ENCODE results near the gene PINLYP.
"Not testable (repeated sequence)": the region's sequence is repeated elsewhere in the genome, so short reads cannot be mapped to it uniquely, and the experiment has no call there.

The PINLYP gene

GRCh38 chr19:43600326-43600725 is 24.7 kb downstream of the PINLYP start:
- DNase-seq; H3K4me3 ChIP-seq (ENCODE audit: control insufficient read depth in 1 of 7, extremely low read depth in 1 of 7, insufficient read depth in 4 of 7, low read depth in 2 of 7, low read length in 6 of 7); H3K9me3 ChIP-seq (ENCODE audit: control extremely low read depth in 1 of 5, control insufficient read depth in 4 of 5, insufficient read depth in 2 of 5, low read depth in 1 of 5, low read length in 4 of 5); H3K27me3 ChIP-seq (replicated peaks in 2 of 5; ENCODE audit: control insufficient read depth in 4 of 5, insufficient read depth in 5 of 5, low read length in 4 of 5); POLR2A ChIA-PET: not testable (repeated sequence)
- CTCF ChIA-PET: interaction anchor here (0.6 to 14.7 kb wide), 7 partner anchors 26 to 188 kb away, joined by 3 to 247 read pairs (median 3); no protein-coding TSS in a partner anchor
- H3K36me3 ChIP-seq (ENCODE audit: control insufficient read depth in 4 of 4, insufficient read depth in 4 of 4, low read length in 3 of 4): peaks cover 2 to 49% (median 30%) of the 10 kb centered on the region in 4 experiments
- H3K27ac ChIP-seq (ENCODE audit: insufficient read depth in 1 of 2, low read depth in 1 of 2, low read length in 2 of 2, poor library complexity in 1 of 2, severe bottlenecking in 2 of 2): peak overlapping the region in 1 of 2 experiments; percentile 0
- WGBS (ENCODE audit: insufficient coverage): 97% methylated on average over 3 of the region's 5 CpGs
- peaks cover 23 to 31% (median 27%) of the 10 kb centered on the region in 4 experiments for H3K4me1 ChIP-seq (ENCODE audit: control extremely low read depth in 1 of 4, control insufficient read depth in 4 of 4, insufficient read depth in 4 of 4, low read length in 3 of 4)

- no peak overlapping the region for H3K4me3 ChIP-seq (ENCODE audit: control insufficient read depth in 1 of 7, extremely low read depth in 1 of 7, insufficient read depth in 4 of 7, low read depth in 2 of 7, low read length in 6 of 7)
- H3K9me3 ChIP-seq (ENCODE audit: control extremely low read depth in 1 of 5, control insufficient read depth in 4 of 5, insufficient read depth in 2 of 5, low read depth in 1 of 5, low read length in 4 of 5): no peaks in the 10 kb centered on the region
- no peak for DNase-seq
- 92% methylated on average over 2 of the region's 7 CpGs for WGBS (ENCODE audit: insufficient coverage)
- H3K4me1 ChIP-seq (ENCODE audit: control extremely low read depth in 1 of 4, control insufficient read depth in 4 of 4, insufficient read depth in 4 of 4, low read length in 3 of 4): peaks cover 3 to 15% (median 11%) of the 10 kb centered on the region in 4 experiments
- no peak overlapping the region for H3K27ac ChIP-seq (ENCODE audit: insufficient read depth in 1 of 2, low read depth in 1 of 2, low read length in 2 of 2, poor library complexity in 1 of 2, severe bottlenecking in 2 of 2)
- H3K36me3 ChIP-seq (ENCODE audit: control insufficient read depth in 4 of 4, insufficient read depth in 4 of 4, low read length in 3 of 4): peaks cover 3 to 44% (median 20%) of the 10 kb centered on the region in 4 experiments
- H3K27me3 ChIP-seq (replicated peaks in 2 of 5; ENCODE audit: control insufficient read depth in 4 of 5, insufficient read depth in 5 of 5, low read length in 4 of 5): no peaks in the 10 kb centered on the region
- ChIA-PET POLR2A (no interaction called here), CTCF (interaction anchor here (0.8 to 3.0 kb wide), 5 partner anchors 8 to 46 kb away, joined by 3 to 10 read pairs (median 3); no protein-coding TSS in a partner anchor)
Measured at GRCh38 chr19:43605875-43606568, 30.4 kb downstream of the PINLYP start.

- Histone ChIP-seq H3K4me1 (ENCODE audit: control extremely low read depth in 1 of 4, control insufficient read depth in 4 of 4, insufficient read depth in 4 of 4, low read length in 3 of 4) (peaks cover 3 to 15% (median 11%) of the 10 kb centered on the region in 4 experiments), H3K27ac (ENCODE audit: insufficient read depth in 1 of 2, low read depth in 1 of 2, low read length in 2 of 2, poor library complexity in 1 of 2, severe bottlenecking in 2 of 2) (peak overlapping the region in 1 of 2 experiments; percentile 49), H3K9me3 (ENCODE audit: control extremely low read depth in 1 of 5, control insufficient read depth in 4 of 5, insufficient read depth in 2 of 5, low read depth in 1 of 5, low read length in 4 of 5) (no peaks in the 10 kb centered on the region), H3K27me3 (replicated peaks in 2 of 5; ENCODE audit: control insufficient read depth in 4 of 5, insufficient read depth in 5 of 5, low read length in 4 of 5) (no peaks in the 10 kb centered on the region), H3K4me3 (ENCODE audit: control insufficient read depth in 1 of 7, extremely low read depth in 1 of 7, insufficient read depth in 4 of 7, low read depth in 2 of 7, low read length in 6 of 7) (peak overlapping the region in 1 of 7 experiments; percentile 67), H3K36me3 (ENCODE audit: control insufficient read depth in 4 of 4, insufficient read depth in 4 of 4, low read length in 3 of 4) (peaks cover 3 to 42% (median 20%) of the 10 kb centered on the region in 4 experiments)
- WGBS (ENCODE audit: insufficient coverage): 98% methylated on average over 6 of the region's 7 CpGs
- no peak for DNase-seq
- POLR2A ChIA-PET: no interaction called here
- CTCF ChIA-PET: interaction anchor here (0.8 to 3.0 kb wide), 2 partner anchors 9 kb away, joined by 3 to 10 read pairs; no protein-coding TSS in a partner anchor
Measured at GRCh38 chr19:43606569-43607229, 31.1 kb downstream of the PINLYP start.

- Histone ChIP-seq H3K4me1 (ENCODE audit: control extremely low read depth in 1 of 4, control insufficient read depth in 4 of 4, insufficient read depth in 4 of 4, low read length in 3 of 4) (peaks cover 3 to 15% (median 11%) of the 10 kb centered on the region in 4 experiments), H3K36me3 (ENCODE audit: control insufficient read depth in 4 of 4, insufficient read depth in 4 of 4, low read length in 3 of 4) (peaks cover 7 to 46% (median 25%) of the 10 kb centered on the region in 4 experiments), H3K4me3 (ENCODE audit: control insufficient read depth in 1 of 7, extremely low read depth in 1 of 7, insufficient read depth in 4 of 7, low read depth in 2 of 7, low read length in 6 of 7) (peak overlapping the region in 4 of 7 experiments; percentile 3 to 67 (median 38)), H3K27me3 (replicated peaks in 2 of 5; ENCODE audit: control insufficient read depth in 4 of 5, insufficient read depth in 5 of 5, low read length in 4 of 5) (no peaks in the 10 kb centered on the region), H3K9me3 (ENCODE audit: control extremely low read depth in 1 of 5, control insufficient read depth in 4 of 5, insufficient read depth in 2 of 5, low read depth in 1 of 5, low read length in 4 of 5) (no peaks in the 10 kb centered on the region), H3K27ac (ENCODE audit: insufficient read depth in 1 of 2, low read depth in 1 of 2, low read length in 2 of 2, poor library complexity in 1 of 2, severe bottlenecking in 2 of 2) (peak overlapping the region; percentile 40 to 54)
- POLR2A ChIA-PET: interaction anchor here (0.6 kb wide), 1 partner anchor 70 kb away, joined by 5 read pairs; no protein-coding TSS in a partner anchor
- WGBS (ENCODE audit: insufficient coverage): 16% methylated on average over 12 of the region's 28 CpGs
- DNase-seq: no peak
- CTCF ChIA-PET: no interaction called here
Measured at GRCh38 chr19:43607238-43608205, 31.9 kb downstream of the PINLYP start.

- WGBS (ENCODE audit: insufficient coverage): 95% methylated on average over 6 of the region's 7 CpGs
- H3K4me3 ChIP-seq (ENCODE audit: control insufficient read depth in 1 of 7, extremely low read depth in 1 of 7, insufficient read depth in 4 of 7, low read depth in 2 of 7, low read length in 6 of 7): no peak overlapping the region
- H3K4me1 ChIP-seq (ENCODE audit: control extremely low read depth in 1 of 4, control insufficient read depth in 4 of 4, insufficient read depth in 4 of 4, low read length in 3 of 4): peaks cover 3 to 15% (median 11%) of the 10 kb centered on the region in 4 experiments
- DNase-seq: no peak
- H3K9me3 ChIP-seq (ENCODE audit: control extremely low read depth in 1 of 5, control insufficient read depth in 4 of 5, insufficient read depth in 2 of 5, low read depth in 1 of 5, low read length in 4 of 5): no peaks in the 10 kb centered on the region
- H3K27me3 ChIP-seq (replicated peaks in 2 of 5; ENCODE audit: control insufficient read depth in 4 of 5, insufficient read depth in 5 of 5, low read length in 4 of 5): no peaks in the 10 kb centered on the region
- H3K27ac ChIP-seq (ENCODE audit: insufficient read depth in 1 of 2, low read depth in 1 of 2, low read length in 2 of 2, poor library complexity in 1 of 2, severe bottlenecking in 2 of 2): no peak overlapping the region
- ChIA-PET POLR2A (no interaction called here), CTCF (no interaction called here)
- peaks cover 7 to 52% (median 35%) of the 10 kb centered on the region in 4 experiments for H3K36me3 ChIP-seq (ENCODE audit: control insufficient read depth in 4 of 4, insufficient read depth in 4 of 4, low read length in 3 of 4)
Measured at GRCh38 chr19:43609872-43610271, 34.3 kb downstream of the PINLYP start.

- H3K4me1 ChIP-seq (ENCODE audit: control extremely low read depth in 1 of 4, control insufficient read depth in 4 of 4, insufficient read depth in 4 of 4, low read length in 3 of 4): peaks cover 3 to 15% (median 11%) of the 10 kb centered on the region in 4 experiments
- no peak overlapping the region for H3K4me3 ChIP-seq (ENCODE audit: control insufficient read depth in 1 of 7, extremely low read depth in 1 of 7, insufficient read depth in 4 of 7, low read depth in 2 of 7, low read length in 6 of 7)
- no peaks in the 10 kb centered on the region for H3K9me3 ChIP-seq (ENCODE audit: control extremely low read depth in 1 of 5, control insufficient read depth in 4 of 5, insufficient read depth in 2 of 5, low read depth in 1 of 5, low read length in 4 of 5)
- WGBS (ENCODE audit: insufficient coverage): 94% methylated on average over 1 of the region's 3 CpGs
- ChIA-PET POLR2A (no interaction called here), CTCF (interaction anchor here (1.1 kb wide), 1 partner anchor 13 kb away, joined by 4 read pairs; no protein-coding TSS in a partner anchor)
- H3K27me3 ChIP-seq (replicated peaks in 2 of 5; ENCODE audit: control insufficient read depth in 4 of 5, insufficient read depth in 5 of 5, low read length in 4 of 5): no peaks in the 10 kb centered on the region
- no peak overlapping the region for H3K27ac ChIP-seq (ENCODE audit: insufficient read depth in 1 of 2, low read depth in 1 of 2, low read length in 2 of 2, poor library complexity in 1 of 2, severe bottlenecking in 2 of 2)
- no peak for DNase-seq
- peaks cover 7 to 46% (median 35%) of the 10 kb centered on the region in 4 experiments for H3K36me3 ChIP-seq (ENCODE audit: control insufficient read depth in 4 of 4, insufficient read depth in 4 of 4, low read length in 3 of 4)
Measured at GRCh38 chr19:43610493-43610892, 34.9 kb downstream of the PINLYP start.
